Measurements from ENCODE around the gene ASB8. TPM values are rescaled to one million over a fixed set of nuclear protein-coding genes. Genes with fewer than 3 reads are reported as not detected.
A peak's percentile ranks its signal among the peaks of the same experiment; 100 is the strongest.

The ASB8 gene
- total RNA-seq, 1 donor from 2014 or later, result 9.5 TPM

- H3K27me3 ChIP-seq (ENCODE audit: control insufficient read depth, insufficient read depth, low read length), result peaks cover 3% of the 10 kb centered on the region
- H3K36me3 ChIP-seq (ENCODE audit: control insufficient read depth, insufficient read depth, low read length), result no peaks in the 10 kb centered on the region
- no peak for TF ChIP-seq CTCF (IDR thresholded peaks at IDR 0.05; ENCODE audit: insufficient read depth, low read length, severe bottlenecking)
- no peak overlapping the region for H3K4me3 ChIP-seq (ENCODE audit: low read depth, low read length)
- FAIRE-seq (no peak), DNase-seq (ENCODE audit: low read depth) (no peak)
Measured at GRCh38 chr12:48175613-48176416, 18.5 kb upstream of the ASB8 start.

- no peak for TF ChIP-seq CTCF (IDR thresholded peaks at IDR 0.05; ENCODE audit: insufficient read depth, low read length, severe bottlenecking)
- Histone ChIP-seq H3K27me3 (ENCODE audit: control insufficient read depth, insufficient read depth, low read length) (no peaks in the 10 kb centered on the region), H3K4me3 (ENCODE audit: low read depth, low read length) (no peak overlapping the region), H3K36me3 (ENCODE audit: control insufficient read depth, insufficient read depth, low read length) (no peaks in the 10 kb centered on the region)
- FAIRE-seq (peak; percentile 7), DNase-seq (ENCODE audit: low read depth) (no peak)
Measured at GRCh38 chr12:48169011-48169410, 11.7 kb upstream of the ASB8 start.

- Histone ChIP-seq H3K36me3 (ENCODE audit: control insufficient read depth, insufficient read depth, low read length) (no peaks in the 10 kb centered on the region), H3K27me3 (ENCODE audit: control insufficient read depth, insufficient read depth, low read length) (no peaks in the 10 kb centered on the region), H3K4me3 (ENCODE audit: low read depth, low read length) (no peak overlapping the region)
- FAIRE-seq, result no peak
- peak; percentile 86 for TF ChIP-seq CTCF (IDR thresholded peaks at IDR 0.05; ENCODE audit: insufficient read depth, low read length, severe bottlenecking)
- peak; percentile 60 for DNase-seq (ENCODE audit: low read depth)
Measured at GRCh38 chr12:48165089-48165981, 8.0 kb upstream of the ASB8 start.

GRCh38 chr12:48164451-48164850 lies 7.1 kb upstream of the ASB8 start:
- DNase-seq (ENCODE audit: low read depth) (no peak), FAIRE-seq (no peak)
- Histone ChIP-seq H3K4me3 (ENCODE audit: low read depth, low read length) (no peak overlapping the region), H3K36me3 (ENCODE audit: control insufficient read depth, insufficient read depth, low read length) (no peaks in the 10 kb centered on the region), H3K27me3 (ENCODE audit: control insufficient read depth, insufficient read depth, low read length) (no peaks in the 10 kb centered on the region)
- no peak for TF ChIP-seq CTCF (IDR thresholded peaks at IDR 0.05; ENCODE audit: insufficient read depth, low read length, severe bottlenecking)

GRCh38 chr12:48163150-48163747 lies 5.9 kb upstream of the ASB8 start:
- DNase-seq (ENCODE audit: low read depth) (no peak), FAIRE-seq (no peak)
- no peak for TF ChIP-seq CTCF (IDR thresholded peaks at IDR 0.05; ENCODE audit: insufficient read depth, low read length, severe bottlenecking)
- H3K36me3 ChIP-seq (ENCODE audit: control insufficient read depth, insufficient read depth, low read length), result no peaks in the 10 kb centered on the region
- no peak overlapping the region for H3K4me3 ChIP-seq (ENCODE audit: low read depth, low read length)
- H3K27me3 ChIP-seq (ENCODE audit: control insufficient read depth, insufficient read depth, low read length), result no peaks in the 10 kb centered on the region

All from bronchial epithelial cell (primary cell).